Sigmoid colon (tissue), 4 donors: ENCODE results near the gene SPEF1.

ENCODE experiments used
- EP300 ChIP-seq, 4 donors: sonication (generic); formaldehyde crosslinking; IDR thresholded peaks; one replicate each; pipeline ENCODE4 v1.6.1; 2017; ENCODE audit warnings: antibody characterized with exemption in 4 of 4
- POLR2A ChIP-seq, 2 donors: fragments of 450-650 bp; IDR thresholded peaks; one replicate each; pipeline ENCODE4 v1.6.1; 2016; ENCODE audit warnings: antibody characterized with exemption in 2 of 2, mild to moderate bottlenecking in 2 of 2, moderate library complexity in 2 of 2
- POLR2AphosphoS5 ChIP-seq, 4 donors: sonication (generic); formaldehyde crosslinking; IDR thresholded peaks; one replicate each; pipeline ENCODE4 v1.6.1; 2017; ENCODE audit warnings: antibody characterized with exemption in 4 of 4
- TF ChIP-seq, protein P1 (sequence below), 4 experiments: fragments of 450-650 bp in 3 of 4; fragments of 200-600 bp in 1 of 4; IDR thresholded peaks; one replicate each; pipeline ENCODE4 v1.5.1; 2016 to 2019; ENCODE audit warnings: antibody characterized with exemption in 4 of 4, mild to moderate bottlenecking in 3 of 4, moderate library complexity in 2 of 4

DNA sequence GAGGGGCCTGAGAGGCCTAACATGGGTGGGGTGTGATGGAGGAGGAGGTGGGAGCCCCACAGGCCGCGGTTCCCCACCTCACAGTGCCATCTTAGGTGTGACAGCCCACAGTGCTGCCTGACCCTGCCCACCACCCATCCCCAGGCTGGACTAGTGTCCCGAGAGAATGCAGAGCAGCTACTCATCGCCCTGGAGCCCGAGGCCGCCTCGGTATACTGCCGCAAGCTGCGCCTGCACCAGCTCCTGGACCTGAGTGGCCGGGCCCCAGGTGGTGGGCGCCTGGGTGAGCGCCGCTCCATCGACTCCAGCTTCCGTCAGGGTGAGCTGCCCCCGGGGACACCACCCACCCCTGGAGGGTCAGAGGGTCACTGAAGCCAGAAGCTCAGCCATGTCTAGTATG lies 33.2 kb downstream of the SPEF1 start:
- TF ChIP-seq POLR2A (IDR thresholded peaks at IDR 0.05) (no peak), POLR2AphosphoS5 (IDR thresholded peaks at IDR 0.05) (no peak), EP300 (IDR thresholded peaks at IDR 0.05) (no peak)
- TF ChIP-seq, protein P1, sequence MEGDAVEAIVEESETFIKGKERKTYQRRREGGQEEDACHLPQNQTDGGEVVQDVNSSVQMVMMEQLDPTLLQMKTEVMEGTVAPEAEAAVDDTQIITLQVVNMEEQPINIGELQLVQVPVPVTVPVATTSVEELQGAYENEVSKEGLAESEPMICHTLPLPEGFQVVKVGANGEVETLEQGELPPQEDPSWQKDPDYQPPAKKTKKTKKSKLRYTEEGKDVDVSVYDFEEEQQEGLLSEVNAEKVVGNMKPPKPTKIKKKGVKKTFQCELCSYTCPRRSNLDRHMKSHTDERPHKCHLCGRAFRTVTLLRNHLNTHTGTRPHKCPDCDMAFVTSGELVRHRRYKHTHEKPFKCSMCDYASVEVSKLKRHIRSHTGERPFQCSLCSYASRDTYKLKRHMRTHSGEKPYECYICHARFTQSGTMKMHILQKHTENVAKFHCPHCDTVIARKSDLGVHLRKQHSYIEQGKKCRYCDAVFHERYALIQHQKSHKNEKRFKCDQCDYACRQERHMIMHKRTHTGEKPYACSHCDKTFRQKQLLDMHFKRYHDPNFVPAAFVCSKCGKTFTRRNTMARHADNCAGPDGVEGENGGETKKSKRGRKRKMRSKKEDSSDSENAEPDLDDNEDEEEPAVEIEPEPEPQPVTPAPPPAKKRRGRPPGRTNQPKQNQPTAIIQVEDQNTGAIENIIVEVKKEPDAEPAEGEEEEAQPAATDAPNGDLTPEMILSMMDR (IDR thresholded peaks at IDR 0.05) = no peak
